Activated naive CD4-positive, alpha-beta T cell treated with anti-CD3 and anti-CD28 coated beads for 36 hours (primary cell): ENCODE results near the gene INTS6L. TPM values are rescaled to one million over a fixed set of nuclear protein-coding genes. Genes with fewer than 3 reads are reported as not detected.

ENCODE experiments used
- CTCF ChIA-PET: fragments of 350-600 bp; sonication (Branson Sonifier 250); formaldehyde crosslinking; loops from one replicate; lab custom pipeline; 2021; ENCODE audit warnings: antibody characterized with exemption; lab: Charles Lee
- DNase-seq: peaks from one replicate; pipeline ENCODE4 v3.0.0-alpha.2; 2020
- H3K27ac Mint-ChIP-seq: one replicate; pipeline ENCODE4 v1.8.0; 2021; ENCODE audit warnings: mild to moderate bottlenecking, mixed read lengths
- H3K27me3 Mint-ChIP-seq: one replicate; pipeline ENCODE4 v1.8.0; 2021; ENCODE audit warnings: low read depth, mixed read lengths
- H3K36me3 Mint-ChIP-seq: one replicate; pipeline ENCODE4 v1.8.0; 2021; ENCODE audit warnings: low read depth, mixed read lengths
- H3K4me1 Mint-ChIP-seq: one replicate; pipeline ENCODE4 v1.8.0; 2021; ENCODE audit warnings: low read depth, mixed read lengths
- H3K4me3 Mint-ChIP-seq: one replicate; pipeline ENCODE4 v1.8.0; 2021; ENCODE audit warnings: mild to moderate bottlenecking, moderate library complexity, mixed read lengths
- H3K9me3 Mint-ChIP-seq: one replicate; pipeline ENCODE4 v1.8.0; 2021; ENCODE audit warnings: mixed read lengths
- intact Hi-C: fragments of 100-400 bp; cut with micrococcal nuclease; formaldehyde crosslinking; loops from one replicate; pipeline ENCODE4 v1.15.1; 2023
- total RNA-seq, 2 experiments: library from RNA; stranded (reverse); gene quantifications; one replicate each; pipeline ENCODE4 v1.2.3, GENCODE V29; 2021

INTS6L gene
- total RNA-seq, 2 experiments from 2014 or later = 14.2 to 14.4 TPM

GRCh38 chrX:135509885-135510284, 10.6 kb upstream of the INTS6L start:
- no peaks in the 10 kb centered on the region for H3K36me3 Mint-ChIP-seq
- no peaks in the 10 kb centered on the region for H3K4me1 Mint-ChIP-seq
- H3K27ac Mint-ChIP-seq = no peak overlapping the region
- CTCF ChIA-PET = no interaction called here
- intact Hi-C loops = no loop called here
- H3K9me3 Mint-ChIP-seq = no peaks in the 10 kb centered on the region
- H3K27me3 Mint-ChIP-seq = no peaks in the 10 kb centered on the region
- DNase-seq = no peak
- no peak overlapping the region for H3K4me3 Mint-ChIP-seq

GRCh38 chrX:135512508-135513129, 7.8 kb upstream of the INTS6L start:
- Mint-ChIP-seq H3K27me3 (no peaks in the 10 kb centered on the region), H3K27ac (no peak overlapping the region), H3K36me3 (no peaks in the 10 kb centered on the region), H3K4me1 (peaks cover 1% of the 10 kb centered on the region), H3K9me3 (no peaks in the 10 kb centered on the region), H3K4me3 (no peak overlapping the region)
- intact Hi-C loops = no loop called here
- CTCF ChIA-PET = interaction anchor here (0.6 kb wide), 1 partner anchor 1426 kb away, joined by 3 read pairs; no protein-coding TSS in a partner anchor
- no peak for DNase-seq

- DNase-seq = no peak
- intact Hi-C loops = no loop called here
- no peaks in the 10 kb centered on the region for H3K27me3 Mint-ChIP-seq
- no peak overlapping the region for H3K27ac Mint-ChIP-seq
- no peaks in the 10 kb centered on the region for H3K9me3 Mint-ChIP-seq
- H3K4me3 Mint-ChIP-seq = no peak overlapping the region
- no peaks in the 10 kb centered on the region for H3K36me3 Mint-ChIP-seq
- H3K4me1 Mint-ChIP-seq = peaks cover 4% of the 10 kb centered on the region
- CTCF ChIA-PET = no interaction called here
Measured at GRCh38 chrX:135513130-135513515, 7.3 kb upstream of the INTS6L start.

GRCh38 chrX:135516376-135516775, 4.1 kb upstream of the INTS6L start:
- intact Hi-C loops = no loop called here
- Mint-ChIP-seq H3K4me1 (peaks cover 10% of the 10 kb centered on the region), H3K9me3 (no peaks in the 10 kb centered on the region), H3K27ac (no peak overlapping the region), H3K4me3 (no peak overlapping the region), H3K27me3 (no peaks in the 10 kb centered on the region), H3K36me3 (peaks cover 3% of the 10 kb centered on the region)
- CTCF ChIA-PET = no interaction called here
- no peak for DNase-seq

- CTCF ChIA-PET = no interaction called here
Measured at GRCh38 chrX:135518161-135518560, 2.3 kb upstream of the INTS6L start.

GRCh38 chrX:135520022-135520552, 373 bp upstream of the INTS6L start:
- intact Hi-C loops = loop anchor here (1.0 to 10.0 kb wide), 12 partner anchors 32 to 1768 kb away; partner anchors contain the start of genes HPRT1, HTATSF1, RTL8A and SMIM10L2A
- CTCF ChIA-PET = no interaction called here
- H3K4me3 Mint-ChIP-seq = peak overlapping the region; percentile 97

More at GRCh38 chrX:135518161-135518560, 2.3 kb upstream of the INTS6L start:
- intact Hi-C loops = no loop called here
- H3K4me1 Mint-ChIP-seq = peaks cover 12% of the 10 kb centered on the region
- no peaks in the 10 kb centered on the region for H3K27me3 Mint-ChIP-seq
- H3K9me3 Mint-ChIP-seq = no peaks in the 10 kb centered on the region
- H3K36me3 Mint-ChIP-seq = peaks cover 6% of the 10 kb centered on the region
- no peak for DNase-seq
- H3K27ac Mint-ChIP-seq = no peak overlapping the region
- no peak overlapping the region for H3K4me3 Mint-ChIP-seq

GRCh38 chrX:135521405-135522131, 1.1 kb downstream of the INTS6L start:
- intact Hi-C loops = loop anchor here (1.0 to 10.0 kb wide), 11 partner anchors 51 to 1769 kb away; partner anchors contain the start of genes HPRT1, HTATSF1 and RTL8A
- CTCF ChIA-PET = interaction anchor here (0.6 to 1.0 kb wide), 2 partner anchors 23 to 1100 kb away, joined by 4 to 6 read pairs; no protein-coding TSS in a partner anchor
- Mint-ChIP-seq H3K27me3 (no peaks in the 10 kb centered on the region), H3K4me3 (peak overlapping the region; percentile 97), H3K36me3 (peaks cover 16% of the 10 kb centered on the region), H3K9me3 (no peaks in the 10 kb centered on the region), H3K27ac (peak overlapping the region; percentile 97), H3K4me1 (peaks cover 38% of the 10 kb centered on the region)
- DNase-seq = peak; percentile 91

More at GRCh38 chrX:135520022-135520552, 373 bp upstream of the INTS6L start:
- peaks cover 27% of the 10 kb centered on the region for H3K4me1 Mint-ChIP-seq
- no peaks in the 10 kb centered on the region for H3K27me3 Mint-ChIP-seq
- peak overlapping the region; percentile 97 for H3K27ac Mint-ChIP-seq
- DNase-seq = no peak
- peaks cover 8% of the 10 kb centered on the region for H3K36me3 Mint-ChIP-seq
- H3K9me3 Mint-ChIP-seq = no peaks in the 10 kb centered on the region

- DNase-seq = no peak
- Mint-ChIP-seq H3K4me1 (peaks cover 40% of the 10 kb centered on the region), H3K36me3 (peaks cover 18% of the 10 kb centered on the region), H3K27ac (peak overlapping the region; percentile 96), H3K4me3 (peak overlapping the region; percentile 90), H3K9me3 (no peaks in the 10 kb centered on the region), H3K27me3 (no peaks in the 10 kb centered on the region)
- CTCF ChIA-PET = no interaction called here
- intact Hi-C loops = loop anchor here (5.0 to 10.0 kb wide), 3 partner anchors 1060 to 1770 kb away; partner anchors contain the start of gene HPRT1
Measured at GRCh38 chrX:135522132-135522530, 1.7 kb downstream of the INTS6L start.

GRCh38 chrX:135522878-135523693, 2.6 kb downstream of the INTS6L start:
- Mint-ChIP-seq H3K4me3 (peak overlapping the region; percentile 90), H3K9me3 (no peaks in the 10 kb centered on the region), H3K36me3 (peaks cover 20% of the 10 kb centered on the region), H3K27me3 (no peaks in the 10 kb centered on the region), H3K27ac (peak overlapping the region; percentile 96), H3K4me1 (peaks cover 46% of the 10 kb centered on the region)
- intact Hi-C loops = loop anchor here (5.0 to 10.0 kb wide), 3 partner anchors 1061 to 1771 kb away; partner anchors contain the start of gene HPRT1
- DNase-seq = no peak
- CTCF ChIA-PET = no interaction called here

- Mint-ChIP-seq H3K9me3 (no peaks in the 10 kb centered on the region), H3K4me3 (no peak overlapping the region), H3K27ac (no peak overlapping the region), H3K27me3 (no peaks in the 10 kb centered on the region), H3K4me1 (peaks cover 58% of the 10 kb centered on the region), H3K36me3 (peaks cover 23% of the 10 kb centered on the region)
- DNase-seq = no peak
- CTCF ChIA-PET = no interaction called here
- intact Hi-C loops = loop anchor here (10.0 kb wide), 1 partner anchor 1247 kb away; no protein-coding TSS in a partner anchor
Measured at GRCh38 chrX:135528254-135528653, 7.8 kb downstream of the INTS6L start.

GRCh38 chrX:135528756-135529155, 8.3 kb downstream of the INTS6L start:
- peaks cover 23% of the 10 kb centered on the region for H3K36me3 Mint-ChIP-seq
- intact Hi-C loops = loop anchor here (10.0 kb wide), 1 partner anchor 1246 kb away; no protein-coding TSS in a partner anchor
- CTCF ChIA-PET = no interaction called here

GRCh38 chrX:135530097-135530496, 9.6 kb downstream of the INTS6L start:
- Mint-ChIP-seq H3K27me3 (no peaks in the 10 kb centered on the region), H3K27ac (no peak overlapping the region), H3K4me3 (no peak overlapping the region), H3K9me3 (no peaks in the 10 kb centered on the region), H3K36me3 (peaks cover 20% of the 10 kb centered on the region), H3K4me1 (peaks cover 54% of the 10 kb centered on the region)
- CTCF ChIA-PET = no interaction called here
- intact Hi-C loops = no loop called here
- DNase-seq = no peak

More at GRCh38 chrX:135528756-135529155, 8.3 kb downstream of the INTS6L start:
- Mint-ChIP-seq H3K4me3 (no peak overlapping the region), H3K27me3 (no peaks in the 10 kb centered on the region), H3K27ac (no peak overlapping the region), H3K9me3 (no peaks in the 10 kb centered on the region), H3K4me1 (peaks cover 58% of the 10 kb centered on the region)
- DNase-seq = no peak
